ENCODE results near the gene NLGN1.
"Not testable (repeated sequence)": the region's sequence is repeated elsewhere in the genome, so short reads cannot be mapped to it uniquely, and the experiment has no call there.

The NLGN1 gene

GRCh38 chr3:173553635-173554280 is 156.2 kb downstream of the NLGN1 start:
- peak; percentile 22 for DNase-seq (ENCODE audit: low read depth)

- DNase-seq (ENCODE audit: low read depth) = no peak
Measured at GRCh38 chr3:173556546-173556945, 159.0 kb downstream of the NLGN1 start.

GRCh38 chr3:173567997-173568396 is 170.5 kb downstream of the NLGN1 start:
- no peak for DNase-seq (ENCODE audit: low read depth)

GRCh38 chr3:173568623-173569022 is 171.1 kb downstream of the NLGN1 start:
- no peak for DNase-seq (ENCODE audit: low read depth)

- no peak for DNase-seq (ENCODE audit: low read depth)
Measured at GRCh38 chr3:173583496-173583895, 186.0 kb downstream of the NLGN1 start.

- DNase-seq (ENCODE audit: low read depth) = peak; percentile 43
Measured at GRCh38 chr3:173584093-173584837, 186.7 kb downstream of the NLGN1 start.

GRCh38 chr3:173584838-173585831 is 187.6 kb downstream of the NLGN1 start:
- DNase-seq (ENCODE audit: low read depth) = peak; percentile 43

GRCh38 chr3:173586166-173586565 is 188.6 kb downstream of the NLGN1 start:
- DNase-seq (ENCODE audit: low read depth) = peak; percentile 1

GRCh38 chr3:173587055-173587454 is 189.5 kb downstream of the NLGN1 start:
- DNase-seq (ENCODE audit: low read depth) = no peak

GRCh38 chr3:173588556-173588955 is 191.0 kb downstream of the NLGN1 start:
- no peak for DNase-seq (ENCODE audit: low read depth)

- no peak for DNase-seq (ENCODE audit: low read depth)
Measured at GRCh38 chr3:173589116-173589515, 191.6 kb downstream of the NLGN1 start.

GRCh38 chr3:173591401-173591800 is 193.9 kb downstream of the NLGN1 start:
- no peak for DNase-seq (ENCODE audit: low read depth)

GRCh38 chr3:173594881-173595280 is 197.3 kb downstream of the NLGN1 start:
- DNase-seq (ENCODE audit: low read depth) = not testable (repeated sequence)

GRCh38 chr3:173599673-173600072 is 202.1 kb downstream of the NLGN1 start:
- DNase-seq (ENCODE audit: low read depth) = peak; percentile 3

- DNase-seq (ENCODE audit: low read depth) = no peak
Measured at GRCh38 chr3:173614522-173614921, 217.0 kb downstream of the NLGN1 start.

GRCh38 chr3:173615661-173616060 is 218.1 kb downstream of the NLGN1 start:
- DNase-seq (ENCODE audit: low read depth) = no peak

- no peak for DNase-seq (ENCODE audit: low read depth)
Measured at GRCh38 chr3:173617490-173617889, 219.9 kb downstream of the NLGN1 start.

GRCh38 chr3:173618148-173618547 is 220.6 kb downstream of the NLGN1 start:
- DNase-seq (ENCODE audit: low read depth) = no peak

GRCh38 chr3:173618703-173619102 is 221.2 kb downstream of the NLGN1 start:
- DNase-seq (ENCODE audit: low read depth) = no peak

GRCh38 chr3:173622166-173622565 is 224.6 kb downstream of the NLGN1 start:
- DNase-seq (ENCODE audit: low read depth) = peak; percentile 53

- DNase-seq (ENCODE audit: low read depth) = no peak
Measured at GRCh38 chr3:173624086-173624485, 226.5 kb downstream of the NLGN1 start.

GRCh38 chr3:173630849-173631248 is 233.3 kb downstream of the NLGN1 start:
- DNase-seq (ENCODE audit: low read depth) = no peak

Measured in GM04504 (cell line).